NCI-H774 (cell line): ENCODE data around the gene RDH5.

Source experiments
- DNase-seq: peaks from one replicate; lab custom pipeline; 2025; lab: John Stamatoyannopoulos, UW

The RDH5 gene

GRCh38 chr12:55720071-55720564 is at the start of gene RDH5:
Gene RDH5 (plus strand): TSS chr12:55720393. CDS start chr12:55721185, 792 bp downstream.
- no peak for DNase-seq

GRCh38 chr12:55671746-55672145 is 48.4 kb upstream of the RDH5 start:
- DNase-seq: no peak

- DNase-seq: no peak
Observed at GRCh38 chr12:55673638-55674037, 46.6 kb upstream of the RDH5 start.

- no peak for DNase-seq
Observed at GRCh38 chr12:55675666-55676065, 44.5 kb upstream of the RDH5 start.

- DNase-seq: no peak
Observed at GRCh38 chr12:55676707-55677106, 43.5 kb upstream of the RDH5 start.

GRCh38 chr12:55679691-55680090 is 40.5 kb upstream of the RDH5 start:
- no peak for DNase-seq

GRCh38 chr12:55681142-55682077 is 38.8 kb upstream of the RDH5 start:
- DNase-seq: no peak

- DNase-seq: no peak
Observed at GRCh38 chr12:55682087-55682796, 38.0 kb upstream of the RDH5 start.

GRCh38 chr12:55683676-55684075 is 36.5 kb upstream of the RDH5 start:
- no peak for DNase-seq

- DNase-seq: no peak
Observed at GRCh38 chr12:55684761-55685370, 35.3 kb upstream of the RDH5 start.

GRCh38 chr12:55685671-55686070 is 34.5 kb upstream of the RDH5 start:
- no peak for DNase-seq

- no peak for DNase-seq
Observed at GRCh38 chr12:55686366-55687010, 33.7 kb upstream of the RDH5 start.

GRCh38 chr12:55687746-55688145 is 32.4 kb upstream of the RDH5 start:
- DNase-seq: no peak

GRCh38 chr12:55688716-55689655 is 31.2 kb upstream of the RDH5 start:
- DNase-seq: no peak

GRCh38 chr12:55692631-55693322 is 27.4 kb upstream of the RDH5 start:
- no peak for DNase-seq

- DNase-seq: no peak
Observed at GRCh38 chr12:55693323-55694187, 26.6 kb upstream of the RDH5 start.

- DNase-seq: no peak
Observed at GRCh38 chr12:55694188-55694515, 26.0 kb upstream of the RDH5 start.

- DNase-seq: no peak
Observed at GRCh38 chr12:55694651-55695050, 25.5 kb upstream of the RDH5 start.

- DNase-seq: no peak
Observed at GRCh38 chr12:55695349-55695748, 24.8 kb upstream of the RDH5 start.
